ENCODE results near the gene GRB7. TPM values are rescaled to one million over a fixed set of nuclear protein-coding genes. Genes with fewer than 3 reads are reported as not detected.

The GRB7 gene
- not detected for polyA plus RNA-seq (2013)

DNA sequence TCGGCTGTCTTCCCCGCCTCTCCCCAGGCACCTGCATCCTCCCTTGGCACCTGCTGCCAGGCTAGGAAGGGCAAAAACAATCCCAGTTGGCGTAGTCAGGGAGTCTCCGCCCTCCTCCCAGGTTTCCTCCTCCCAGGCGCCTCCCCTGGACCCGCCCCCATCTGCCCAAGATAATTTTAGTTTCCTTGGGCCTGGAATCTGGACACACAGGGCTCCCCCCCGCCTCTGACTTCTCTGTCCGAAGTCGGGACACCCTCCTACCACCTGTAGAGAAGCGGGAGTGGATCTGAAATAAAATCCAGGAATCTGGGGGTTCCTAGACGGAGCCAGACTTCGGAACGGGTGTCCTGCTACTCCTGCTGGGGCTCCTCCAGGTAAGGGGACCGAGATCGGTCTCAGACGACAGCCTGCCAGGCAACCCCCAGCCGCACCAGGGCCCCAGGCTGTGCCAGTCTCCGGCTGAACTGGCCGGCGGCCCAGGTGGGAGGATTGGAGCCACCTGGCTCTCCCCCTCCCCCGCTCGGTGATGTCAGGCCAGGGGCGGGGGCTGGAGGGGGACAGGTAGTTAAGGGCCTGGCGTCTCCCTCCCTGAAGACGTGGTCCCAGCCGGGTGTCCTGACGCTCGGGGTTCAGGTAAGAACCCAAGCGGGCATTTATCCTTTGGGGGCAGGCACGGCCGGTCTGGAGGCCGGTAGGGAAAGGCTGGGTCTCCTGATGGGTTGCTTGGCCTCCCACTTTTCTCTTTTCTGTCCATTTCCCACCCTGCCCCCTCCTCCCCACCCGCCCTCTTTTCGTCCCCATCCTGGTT is at the start of gene GRB7:
GRB7 (plus strand) TSS at position 179 of the 808 bp plus-strand sequence. CDS start 4,364 bp downstream, outside the sequence.
- Histone ChIP-seq H3K27me3 (replicated peaks in 2 of 5; ENCODE audit: control insufficient read depth in 4 of 5, insufficient read depth in 5 of 5, low read length in 4 of 5) (peaks cover 0 to 73% (median 43%) of the 10 kb centered on the region in 5 experiments), H3K36me3 (ENCODE audit: control insufficient read depth in 4 of 4, insufficient read depth in 4 of 4, low read length in 3 of 4) (no peaks in the 10 kb centered on the region), H3K27ac (ENCODE audit: insufficient read depth in 1 of 2, low read depth in 1 of 2, low read length in 2 of 2, poor library complexity in 1 of 2, severe bottlenecking in 2 of 2) (no peak within 1 kb of the TSS), H3K4me3 (ENCODE audit: control insufficient read depth in 1 of 7, extremely low read depth in 1 of 7, insufficient read depth in 4 of 7, low read depth in 2 of 7, low read length in 6 of 7) (peak within 1 kb of the TSS in 3 of 7 experiments; percentile 19 to 37 (median 36)), H3K9me3 (ENCODE audit: control extremely low read depth in 1 of 5, control insufficient read depth in 4 of 5, insufficient read depth in 2 of 5, low read depth in 1 of 5, low read length in 4 of 5) (no peaks in the 10 kb centered on the region), H3K4me1 (ENCODE audit: control extremely low read depth in 1 of 4, control insufficient read depth in 4 of 4, insufficient read depth in 4 of 4, low read length in 3 of 4) (peaks cover 0 to 25% (median 10%) of the 10 kb centered on the region in 4 experiments)
- ChIA-PET CTCF (no interaction called here), POLR2A (interaction anchor here (0.6 kb wide), 1 partner anchor 27 kb away, joined by 5 read pairs; no protein-coding TSS in a partner anchor)
- WGBS (ENCODE audit: insufficient coverage): 3% methylated on average over 27 of the region's 34 CpGs
- DNase-seq: no peak

DNA sequence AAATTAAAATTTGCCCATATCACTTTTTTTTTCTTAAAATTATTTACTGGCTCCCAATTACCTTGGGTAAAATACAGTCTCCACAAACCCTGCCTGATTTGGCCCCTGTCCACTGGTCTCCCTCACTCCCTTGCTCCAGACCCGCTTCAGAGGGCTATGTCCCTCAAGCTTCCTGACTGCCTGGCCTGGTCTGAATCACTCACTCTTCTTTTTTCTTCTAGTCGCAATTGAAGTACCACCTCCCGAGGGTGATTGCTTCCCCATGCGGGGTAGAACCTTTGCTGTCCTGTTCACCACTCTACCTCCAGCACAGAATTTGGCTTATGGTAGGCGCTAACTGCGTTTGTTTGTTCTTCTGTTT is 49.3 kb upstream of the GRB7 start:
- H3K9me3 ChIP-seq (ENCODE audit: control extremely low read depth in 1 of 5, control insufficient read depth in 4 of 5, insufficient read depth in 2 of 5, low read depth in 1 of 5, low read length in 4 of 5): no peaks in the 10 kb centered on the region
- ChIA-PET CTCF (interaction anchor here (0.6 to 2.4 kb wide), 4 partner anchors 10 to 54 kb away, joined by 3 to 9 read pairs (median 4); no protein-coding TSS in a partner anchor), POLR2A (interaction anchor here (1.6 kb wide), 1 partner anchor 9 kb away, joined by 4 read pairs; no protein-coding TSS in a partner anchor)
- H3K4me1 ChIP-seq (ENCODE audit: control extremely low read depth in 1 of 4, control insufficient read depth in 4 of 4, insufficient read depth in 4 of 4, low read length in 3 of 4): peaks cover 7 to 18% (median 9%) of the 10 kb centered on the region in 4 experiments
- DNase-seq: no peak
- H3K4me3 ChIP-seq (ENCODE audit: control insufficient read depth in 1 of 7, extremely low read depth in 1 of 7, insufficient read depth in 4 of 7, low read depth in 2 of 7, low read length in 6 of 7): peak overlapping the region in 6 of 7 experiments; percentile 75 to 96 (median 86)
- H3K36me3 ChIP-seq (ENCODE audit: control insufficient read depth in 4 of 4, insufficient read depth in 4 of 4, low read length in 3 of 4): peaks cover 0 to 12% (median 0%) of the 10 kb centered on the region in 4 experiments
- peak overlapping the region; percentile 46 to 78 for H3K27ac ChIP-seq (ENCODE audit: insufficient read depth in 1 of 2, low read depth in 1 of 2, low read length in 2 of 2, poor library complexity in 1 of 2, severe bottlenecking in 2 of 2)
- WGBS (ENCODE audit: insufficient coverage): 9% methylated on average over 4 of the region's 6 CpGs
- no peaks in the 10 kb centered on the region for H3K27me3 ChIP-seq (replicated peaks in 2 of 5; ENCODE audit: control insufficient read depth in 4 of 5, insufficient read depth in 5 of 5, low read length in 4 of 5)

DNA sequence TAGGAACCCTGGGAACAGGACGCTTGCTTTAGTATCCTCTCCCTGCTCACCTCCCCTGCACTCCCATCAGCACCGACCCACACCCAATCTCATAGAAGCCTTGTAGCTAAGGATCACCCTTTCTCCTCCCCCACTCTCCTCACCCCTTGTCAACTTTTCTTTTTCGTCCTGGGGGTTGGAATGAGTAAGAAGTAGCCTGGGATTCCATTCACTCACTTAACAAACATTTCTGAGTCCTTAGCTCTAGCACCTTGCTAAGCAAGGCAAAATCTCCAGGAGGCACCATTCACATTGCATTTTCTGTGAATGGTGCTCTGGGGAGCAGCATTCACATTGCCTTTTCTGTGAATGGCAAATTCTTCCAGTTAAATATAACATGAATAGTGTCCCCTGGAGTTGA is 48.8 kb upstream of the GRB7 start:
- peak overlapping the region in 5 of 7 experiments; percentile 75 to 96 (median 86) for H3K4me3 ChIP-seq (ENCODE audit: control insufficient read depth in 1 of 7, extremely low read depth in 1 of 7, insufficient read depth in 4 of 7, low read depth in 2 of 7, low read length in 6 of 7)
- CTCF ChIA-PET: interaction anchor here (0.5 to 2.4 kb wide), 4 partner anchors 16 to 1828 kb away, joined by 3 to 9 read pairs (median 4); no protein-coding TSS in a partner anchor
- no peaks in the 10 kb centered on the region for H3K9me3 ChIP-seq (ENCODE audit: control extremely low read depth in 1 of 5, control insufficient read depth in 4 of 5, insufficient read depth in 2 of 5, low read depth in 1 of 5, low read length in 4 of 5)
- H3K4me1 ChIP-seq (ENCODE audit: control extremely low read depth in 1 of 4, control insufficient read depth in 4 of 4, insufficient read depth in 4 of 4, low read length in 3 of 4): peaks cover 7 to 18% (median 9%) of the 10 kb centered on the region in 4 experiments
- POLR2A ChIA-PET: interaction anchor here (1.6 kb wide), 1 partner anchor 10 kb away, joined by 4 read pairs; no protein-coding TSS in a partner anchor
- DNase-seq: no peak
- peaks cover 0 to 10% (median 0%) of the 10 kb centered on the region in 4 experiments for H3K36me3 ChIP-seq (ENCODE audit: control insufficient read depth in 4 of 4, insufficient read depth in 4 of 4, low read length in 3 of 4)
- H3K27ac ChIP-seq (ENCODE audit: insufficient read depth in 1 of 2, low read depth in 1 of 2, low read length in 2 of 2, poor library complexity in 1 of 2, severe bottlenecking in 2 of 2): no peak overlapping the region
- 86% methylated on average over 2 of the region's 3 CpGs for WGBS (ENCODE audit: insufficient coverage)
- no peaks in the 10 kb centered on the region for H3K27me3 ChIP-seq (replicated peaks in 2 of 5; ENCODE audit: control insufficient read depth in 4 of 5, insufficient read depth in 5 of 5, low read length in 4 of 5)

DNA sequence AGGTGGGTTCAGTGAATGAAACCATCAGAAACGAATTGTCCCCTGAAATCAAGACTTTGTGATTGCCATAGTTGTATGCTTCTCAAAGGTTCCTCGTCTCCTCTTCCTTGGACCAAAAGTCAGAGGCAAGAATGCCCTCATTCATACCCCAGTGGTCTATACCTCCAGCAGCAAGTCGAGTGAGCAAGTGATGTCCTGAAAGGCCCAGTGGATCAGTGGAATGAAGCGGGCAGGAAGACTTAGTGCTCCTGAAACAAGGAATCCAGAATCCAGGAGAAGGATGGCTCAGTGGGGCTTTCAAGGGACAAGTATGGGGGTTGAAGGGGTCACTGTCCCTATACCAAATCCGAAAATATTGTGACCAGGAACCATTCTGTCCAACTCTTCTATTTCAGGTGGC is 43.1 kb upstream of the GRB7 start:
- DNase-seq: no peak
- Histone ChIP-seq H3K36me3 (ENCODE audit: control insufficient read depth in 4 of 4, insufficient read depth in 4 of 4, low read length in 3 of 4) (peaks cover 0 to 7% (median 1%) of the 10 kb centered on the region in 4 experiments), H3K27me3 (replicated peaks in 2 of 5; ENCODE audit: control insufficient read depth in 4 of 5, insufficient read depth in 5 of 5, low read length in 4 of 5) (peaks cover 0 to 13% (median 3%) of the 10 kb centered on the region in 5 experiments), H3K9me3 (ENCODE audit: control extremely low read depth in 1 of 5, control insufficient read depth in 4 of 5, insufficient read depth in 2 of 5, low read depth in 1 of 5, low read length in 4 of 5) (no peaks in the 10 kb centered on the region), H3K4me1 (ENCODE audit: control extremely low read depth in 1 of 4, control insufficient read depth in 4 of 4, insufficient read depth in 4 of 4, low read length in 3 of 4) (peaks cover 0 to under 1% (median 0%) of the 10 kb centered on the region in 4 experiments), H3K4me3 (ENCODE audit: control insufficient read depth in 1 of 7, extremely low read depth in 1 of 7, insufficient read depth in 4 of 7, low read depth in 2 of 7, low read length in 6 of 7) (no peak overlapping the region), H3K27ac (ENCODE audit: insufficient read depth in 1 of 2, low read depth in 1 of 2, low read length in 2 of 2, poor library complexity in 1 of 2, severe bottlenecking in 2 of 2) (no peak overlapping the region)
- 93% methylated on average over 4 of the region's 5 CpGs for WGBS (ENCODE audit: insufficient coverage)
- ChIA-PET POLR2A (no interaction called here), CTCF (interaction anchor here (1.3 kb wide), 1 partner anchor 22 kb away, joined by 3 read pairs; no protein-coding TSS in a partner anchor)

DNA sequence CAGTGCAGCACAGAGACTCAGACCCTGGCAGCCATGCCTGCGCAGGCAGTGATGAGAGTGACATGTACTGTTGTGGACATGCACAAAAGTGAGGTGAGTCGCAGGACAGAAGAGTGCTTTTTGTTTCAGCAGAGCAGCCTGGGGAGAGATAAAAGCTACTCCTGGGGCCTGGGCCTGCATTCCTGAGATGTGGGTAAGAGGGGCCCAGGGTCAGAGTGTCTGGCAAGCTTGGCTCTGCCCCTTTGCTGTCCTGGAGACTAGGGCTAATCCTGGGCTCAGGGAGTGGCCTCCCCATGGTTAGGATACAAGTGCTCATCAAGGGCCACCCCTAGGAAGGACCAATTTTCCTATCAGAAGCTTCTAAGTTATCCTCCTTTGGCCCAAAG is 42.7 kb upstream of the GRB7 start:
- CTCF ChIA-PET: interaction anchor here (1.3 kb wide), 1 partner anchor 23 kb away, joined by 3 read pairs; no protein-coding TSS in a partner anchor
- WGBS (ENCODE audit: insufficient coverage): 100% methylated on average over 2 of the region's 2 CpGs
- H3K9me3 ChIP-seq (ENCODE audit: control extremely low read depth in 1 of 5, control insufficient read depth in 4 of 5, insufficient read depth in 2 of 5, low read depth in 1 of 5, low read length in 4 of 5): no peaks in the 10 kb centered on the region
- H3K27me3 ChIP-seq (replicated peaks in 2 of 5; ENCODE audit: control insufficient read depth in 4 of 5, insufficient read depth in 5 of 5, low read length in 4 of 5): peaks cover 0 to 18% (median 3%) of the 10 kb centered on the region in 5 experiments
- peaks cover 0 to 7% (median 1%) of the 10 kb centered on the region in 4 experiments for H3K36me3 ChIP-seq (ENCODE audit: control insufficient read depth in 4 of 4, insufficient read depth in 4 of 4, low read length in 3 of 4)
- no peak for DNase-seq
- H3K4me3 ChIP-seq (ENCODE audit: control insufficient read depth in 1 of 7, extremely low read depth in 1 of 7, insufficient read depth in 4 of 7, low read depth in 2 of 7, low read length in 6 of 7): no peak overlapping the region
- no peak overlapping the region for H3K27ac ChIP-seq (ENCODE audit: insufficient read depth in 1 of 2, low read depth in 1 of 2, low read length in 2 of 2, poor library complexity in 1 of 2, severe bottlenecking in 2 of 2)
- H3K4me1 ChIP-seq (ENCODE audit: control extremely low read depth in 1 of 4, control insufficient read depth in 4 of 4, insufficient read depth in 4 of 4, low read length in 3 of 4): peaks cover 0 to 5% (median 2%) of the 10 kb centered on the region in 4 experiments
- POLR2A ChIA-PET: no interaction called here

DNA sequence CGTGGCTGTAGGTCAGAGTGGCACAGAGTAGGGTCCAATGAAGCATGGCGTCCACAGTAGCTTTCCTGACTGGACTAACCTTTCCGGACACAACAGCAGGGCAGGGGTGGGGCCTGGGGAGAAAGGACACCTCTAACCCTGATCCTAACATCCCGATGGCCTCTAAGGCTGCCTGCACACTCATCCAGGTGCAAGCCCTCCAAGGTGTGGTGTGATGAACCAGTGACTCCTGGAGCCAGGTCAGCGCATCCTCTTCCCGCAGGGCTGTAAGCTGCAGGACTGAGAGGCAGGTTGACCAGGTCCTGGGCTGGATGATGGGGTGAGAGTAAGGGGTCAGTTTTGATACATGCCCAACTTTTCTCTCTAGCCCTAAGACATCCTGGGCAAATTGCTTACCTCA is 41.0 kb upstream of the GRB7 start:
- Histone ChIP-seq H3K27ac (ENCODE audit: insufficient read depth in 1 of 2, low read depth in 1 of 2, low read length in 2 of 2, poor library complexity in 1 of 2, severe bottlenecking in 2 of 2) (no peak overlapping the region), H3K4me1 (ENCODE audit: control extremely low read depth in 1 of 4, control insufficient read depth in 4 of 4, insufficient read depth in 4 of 4, low read length in 3 of 4) (peaks cover 0 to 11% (median 8%) of the 10 kb centered on the region in 4 experiments), H3K27me3 (replicated peaks in 2 of 5; ENCODE audit: control insufficient read depth in 4 of 5, insufficient read depth in 5 of 5, low read length in 4 of 5) (peaks cover 0 to 34% (median 11%) of the 10 kb centered on the region in 5 experiments), H3K9me3 (ENCODE audit: control extremely low read depth in 1 of 5, control insufficient read depth in 4 of 5, insufficient read depth in 2 of 5, low read depth in 1 of 5, low read length in 4 of 5) (no peaks in the 10 kb centered on the region), H3K4me3 (ENCODE audit: control insufficient read depth in 1 of 7, extremely low read depth in 1 of 7, insufficient read depth in 4 of 7, low read depth in 2 of 7, low read length in 6 of 7) (no peak overlapping the region), H3K36me3 (ENCODE audit: control insufficient read depth in 4 of 4, insufficient read depth in 4 of 4, low read length in 3 of 4) (peaks cover 0 to 7% (median 1%) of the 10 kb centered on the region in 4 experiments)
- DNase-seq: no peak
- CTCF ChIA-PET: no interaction called here
- WGBS (ENCODE audit: insufficient coverage): 100% methylated on average over 5 of the region's 6 CpGs
- POLR2A ChIA-PET: no interaction called here

All from common myeloid progenitor, CD34-positive (primary cell).